GM18868 (cell line): ENCODE results near the gene DMRT1.
A peak's percentile ranks its signal among the peaks of the same experiment; 100 is the strongest.
"Not testable (repeated sequence)": the region's sequence is repeated elsewhere in the genome, so short reads cannot be mapped to it uniquely, and the experiment has no call there.

Source experiments
- ATAC-seq: cut with Tn5 transposase; IDR thresholded peaks from one replicate; pipeline ENCODE4 v1.9.1; 2021; ENCODE audit warnings: mild to moderate bottlenecking, moderate library complexity; ENCODE audit not compliant: unreplicated experiment

DMRT1 gene

DNA sequence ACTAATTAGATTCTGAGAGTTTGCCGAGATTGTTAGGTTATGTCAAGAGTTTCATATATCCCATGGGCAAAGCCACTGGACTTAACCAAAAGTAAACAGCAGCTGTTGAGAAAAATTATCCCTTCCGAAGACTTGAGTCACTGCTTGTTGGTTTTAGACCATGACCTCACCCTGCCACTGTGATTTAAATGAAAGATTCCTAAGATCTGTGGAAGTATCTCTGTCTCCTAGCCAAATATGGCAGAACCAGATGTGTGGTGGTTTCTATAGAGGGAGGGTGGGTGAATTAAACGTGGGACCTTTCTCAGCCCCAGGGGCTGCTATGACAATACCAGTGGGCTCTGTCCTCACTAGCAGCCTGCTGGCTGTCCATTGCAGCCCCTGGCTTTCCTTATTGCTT, 154.3 kb downstream of the DMRT1 start:
- no peak for ATAC-seq

- not testable (repeated sequence) for ATAC-seq
Measured at GRCh38 chr9:998299-999110, 157.0 kb downstream of the DMRT1 start.

DNA sequence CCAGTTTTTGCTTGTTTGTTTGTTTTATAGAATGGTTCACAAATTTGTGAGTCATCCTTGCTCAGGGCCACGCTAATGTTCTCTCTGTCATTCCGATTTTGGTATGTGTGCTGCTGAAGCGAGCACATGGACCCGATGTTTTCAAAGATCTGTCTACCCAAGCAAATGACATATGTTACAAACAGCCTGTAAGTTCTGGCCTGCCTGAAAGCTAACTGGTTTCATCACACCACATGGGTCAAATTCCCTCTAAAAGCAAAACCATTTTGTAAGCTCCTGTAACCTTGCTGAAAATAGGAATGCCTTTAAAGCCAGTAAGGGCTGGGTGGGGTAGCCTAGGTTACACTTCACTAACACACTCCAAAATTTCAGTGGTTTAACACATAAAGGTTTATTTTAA, 160.3 kb downstream of the DMRT1 start:
- no peak for ATAC-seq

GRCh38 chr9:1002678-1003077, 161.2 kb downstream of the DMRT1 start:
- ATAC-seq: peak; percentile 59

DNA sequence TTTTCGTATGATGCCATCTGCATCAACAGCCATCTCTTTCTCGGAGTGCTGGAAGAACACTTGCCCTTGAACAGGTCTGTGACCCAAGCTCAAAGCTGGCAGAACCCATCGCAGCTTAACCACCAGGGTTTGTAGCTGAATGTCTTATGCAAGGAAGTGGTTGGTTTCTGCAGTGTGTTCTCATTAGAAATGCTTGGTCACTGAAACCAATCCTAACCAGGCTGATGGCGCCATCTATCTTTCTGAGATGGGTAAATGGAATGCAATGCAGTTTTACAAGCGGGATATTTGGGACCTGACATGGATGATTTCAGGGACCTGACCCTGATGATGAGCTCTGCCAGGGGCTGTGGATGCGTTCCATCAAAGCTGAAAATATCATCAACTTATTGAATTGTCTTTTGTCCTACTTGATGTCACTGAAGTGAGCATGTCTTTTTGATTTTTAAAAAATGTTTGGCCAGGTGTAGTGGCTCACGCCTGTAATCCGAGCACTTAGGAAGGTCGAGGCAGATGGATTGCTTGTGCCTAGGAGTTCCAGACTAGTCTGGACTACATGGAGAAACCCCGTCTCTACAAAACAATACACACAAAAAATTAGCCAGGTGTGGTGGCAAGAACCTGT, 163.7 kb downstream of the DMRT1 start:
- ATAC-seq: peak; percentile 57

DNA sequence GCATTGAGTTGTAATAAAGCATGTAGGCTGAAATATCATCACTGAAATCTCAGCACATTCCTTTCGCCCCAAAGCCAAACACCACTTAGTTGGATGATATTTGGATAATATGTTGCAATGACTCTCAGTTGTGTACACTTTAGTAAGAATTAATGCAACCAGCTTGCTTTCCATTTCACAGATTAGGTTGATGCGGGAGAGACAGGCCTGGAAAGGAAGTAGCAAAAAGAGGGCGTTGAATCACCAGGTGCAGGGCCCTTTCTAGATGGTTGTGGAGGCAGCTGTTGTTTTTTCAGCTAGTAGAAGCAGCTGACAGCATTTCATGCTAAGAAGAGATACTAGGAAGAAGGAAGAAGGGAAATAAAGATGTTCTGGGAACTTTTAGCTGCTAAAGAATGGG, 165.8 kb downstream of the DMRT1 start:
- ATAC-seq: no peak

- ATAC-seq: no peak
Measured at GRCh38 chr9:1008216-1008615, 166.7 kb downstream of the DMRT1 start.

DNA sequence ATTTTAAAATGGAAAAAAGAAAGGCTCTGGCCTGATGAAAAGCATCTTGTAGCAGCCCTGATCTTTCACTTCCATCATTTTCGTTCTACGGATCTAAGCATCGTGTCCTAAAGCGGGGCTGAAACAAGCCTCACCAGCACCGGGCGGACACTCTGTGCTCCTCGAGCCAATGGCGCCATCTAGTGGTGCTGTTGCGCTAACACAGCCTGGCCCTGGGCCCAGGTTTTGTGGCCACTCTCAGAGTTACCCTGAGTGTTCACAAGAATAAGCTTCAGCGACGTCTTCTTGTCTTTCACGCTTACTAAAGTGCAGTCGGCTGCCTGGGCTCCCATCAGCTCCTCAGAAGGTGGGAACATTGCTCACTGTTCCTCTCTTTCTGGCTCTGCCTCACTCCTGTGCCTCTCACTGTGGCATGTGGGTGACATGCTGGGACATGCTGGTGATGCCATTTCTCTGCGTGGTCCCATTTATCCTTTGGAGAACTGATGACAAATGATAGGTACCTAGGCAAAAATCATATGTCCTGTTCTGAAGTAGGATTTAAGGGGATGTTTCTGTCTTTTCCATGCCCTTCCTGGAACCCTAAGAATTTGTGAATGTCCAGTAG, 167.7 kb downstream of the DMRT1 start:
- peak; percentile 94 for ATAC-seq

DNA sequence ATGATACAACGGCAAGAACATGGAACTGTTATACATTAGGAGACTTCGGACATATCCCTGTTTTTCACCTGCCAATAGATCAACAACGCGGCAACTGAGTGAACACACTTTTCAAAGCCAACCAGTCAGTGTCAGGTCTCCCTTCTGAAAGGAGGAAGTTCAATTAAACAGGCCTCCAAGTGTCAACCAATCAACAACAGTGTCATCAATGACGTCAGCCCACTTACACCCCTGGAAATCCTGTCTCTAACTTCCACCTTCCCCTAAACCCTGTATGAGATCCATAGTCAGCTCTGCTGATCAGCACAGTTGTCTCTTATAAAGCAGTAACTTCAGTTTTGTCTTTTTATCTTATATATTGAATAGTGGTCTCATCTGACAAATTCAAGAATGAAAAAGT, 171.5 kb downstream of the DMRT1 start:
- no peak for ATAC-seq

DNA sequence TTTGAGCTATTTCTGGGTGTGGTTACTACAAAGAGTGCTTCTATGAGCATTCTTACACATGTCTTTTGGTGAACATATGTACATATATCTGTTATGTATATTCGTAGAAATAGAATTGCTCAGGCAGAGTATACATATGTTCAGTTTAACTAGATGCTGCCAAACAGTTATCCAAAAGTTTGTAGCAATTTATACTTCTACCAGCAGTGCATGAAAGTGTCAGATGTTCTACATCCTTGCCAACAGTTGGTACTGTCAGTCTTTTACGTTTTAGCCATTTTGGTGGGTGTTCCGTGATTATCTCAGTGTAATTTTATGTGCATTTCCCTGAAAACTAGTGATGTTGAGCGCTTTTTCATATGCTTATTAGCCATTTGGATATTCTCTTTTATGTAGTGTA, 172.7 kb downstream of the DMRT1 start:
- ATAC-seq: no peak

- no peak for ATAC-seq
Measured at GRCh38 chr9:1014640-1015039, 173.1 kb downstream of the DMRT1 start.

DNA sequence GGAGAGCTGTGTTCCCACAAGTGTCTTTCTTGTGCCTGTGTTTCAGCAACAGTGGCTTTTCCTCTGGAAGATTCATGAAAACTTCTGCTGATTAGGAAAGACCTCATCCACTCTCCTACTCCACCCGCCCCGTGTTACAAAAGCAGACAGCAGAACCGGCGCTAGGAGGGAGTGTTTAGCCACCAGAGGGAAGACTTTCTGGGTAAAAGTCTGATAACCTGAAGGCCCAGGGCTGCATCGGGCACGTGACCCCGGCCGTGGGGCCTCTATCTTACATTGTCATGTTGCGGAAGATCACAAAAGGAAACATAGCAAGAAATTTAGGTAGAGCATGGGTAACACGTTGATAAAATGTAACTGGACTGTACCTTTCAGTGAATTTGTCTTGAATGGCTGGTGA, 176.6 kb downstream of the DMRT1 start:
- ATAC-seq: peak; percentile 72
